ENCODE data around the gene COL25A1.
"Not testable (repeated sequence)": the region's sequence is repeated elsewhere in the genome, so short reads cannot be mapped to it uniquely, and the experiment has no call there.

Gene COL25A1

GRCh38 chr4:109003964-109004363, 298.5 kb downstream of the COL25A1 start:
- DNase-seq: no peak

- no peak for DNase-seq
Measured at GRCh38 chr4:108991551-108992328, 310.7 kb downstream of the COL25A1 start.

- no peak for DNase-seq
Measured at GRCh38 chr4:108988464-108989195, 313.8 kb downstream of the COL25A1 start.

- DNase-seq: not testable (repeated sequence)
Measured at GRCh38 chr4:108984495-108984894, 318.0 kb downstream of the COL25A1 start.

- DNase-seq: no peak
Measured at GRCh38 chr4:108982402-108983185, 319.9 kb downstream of the COL25A1 start.

- no peak for DNase-seq
Measured at GRCh38 chr4:108980455-108981239, 321.8 kb downstream of the COL25A1 start.

GRCh38 chr4:108979759-108980158, 322.7 kb downstream of the COL25A1 start:
- DNase-seq: no peak

GRCh38 chr4:108978066-108978465, 324.4 kb downstream of the COL25A1 start:
- no peak for DNase-seq

GRCh38 chr4:108972613-108973283, 329.7 kb downstream of the COL25A1 start:
- DNase-seq: no peak

- no peak for DNase-seq
Measured at GRCh38 chr4:108971473-108971872, 331.0 kb downstream of the COL25A1 start.

GRCh38 chr4:108965472-108966076, 336.9 kb downstream of the COL25A1 start:
- no peak for DNase-seq

GRCh38 chr4:108965016-108965415, 337.4 kb downstream of the COL25A1 start:
- no peak for DNase-seq

GRCh38 chr4:108963910-108964309, 338.5 kb downstream of the COL25A1 start:
- DNase-seq: no peak

- DNase-seq: no peak
Measured at GRCh38 chr4:108959491-108959890, 343.0 kb downstream of the COL25A1 start.

GRCh38 chr4:108954880-108955279, 347.6 kb downstream of the COL25A1 start:
- no peak for DNase-seq

- DNase-seq: no peak
Measured at GRCh38 chr4:108953941-108954340, 348.5 kb downstream of the COL25A1 start.

GRCh38 chr4:108950158-108950915, 352.1 kb downstream of the COL25A1 start:
- no peak for DNase-seq

- no peak for DNase-seq
Measured at GRCh38 chr4:108947526-108947925, 354.9 kb downstream of the COL25A1 start.

GRCh38 chr4:108946237-108946636, 356.2 kb downstream of the COL25A1 start:
- no peak for DNase-seq

- no peak for DNase-seq
Measured at GRCh38 chr4:108943976-108944591, 358.4 kb downstream of the COL25A1 start.
